Measurements from ENCODE around the gene CITED1. TPM values are rescaled to one million over a fixed set of nuclear protein-coding genes. Genes with fewer than 3 reads are reported as not detected.

The CITED1 gene
- total and polyA plus RNA-seq, 2 of the 13 experiments (the other 11 are each of a cell fraction or from before 2014, with no cell fraction given), result 0.09 TPM; not detected in 1

- no peaks in the 10 kb centered on the region for H3K36me3 ChIP-seq (replicated peaks in 1 of 2; ENCODE audit: control insufficient read depth in 1 of 2, insufficient read depth in 2 of 2, low read length in 2 of 2)
- peaks cover 0 to 7% of the 10 kb centered on the region in 2 experiments; a peak in 3 of 5 replicates for H3K27me3 ChIP-seq (ENCODE audit: control insufficient read depth in 1 of 2, insufficient read depth in 2 of 2, low read length in 2 of 2)
- no peak overlapping the region for H3K9ac ChIP-seq (ENCODE audit: insufficient read depth, low read depth, low read length)
- H3K4me2 ChIP-seq (ENCODE audit: low read depth, low read length), result no peak overlapping the region
- ChIA-PET POLR2A (no interaction called here), CTCF (ENCODE audit: low intra/inter-chr PET ratio, low total read pairs) (no interaction called here)
- no TSS peak for BruUV-seq (replicated peaks)
- H3K79me2 ChIP-seq (ENCODE audit: insufficient read depth, low read length), result no peaks in the 10 kb centered on the region
- H3K27ac ChIP-seq (ENCODE audit: extremely low read length, insufficient read depth, low read length), result no peak overlapping the region
- DNase-seq (ENCODE audit: low spot score) (no peak), FAIRE-seq (peak; percentile 4), ATAC-seq (no peak)
- no peak overlapping the region for H3K4me3 ChIP-seq (replicated peaks in 1 of 3; ENCODE audit: insufficient read depth in 1 of 3, low read depth in 2 of 3, low read length in 3 of 3)
- in situ Hi-C loops (cut with HindIII; ENCODE audit: extremely low pct_ligation_motif_present, low pct_unique_long_range_greater_than_20kb) (loop anchor here (25.0 kb wide), 1 partner anchor 415 kb away; the partner anchor contains the start of gene PHKA1), intact Hi-C loops (cut with micrococcal nuclease; ENCODE audit: unreplicated experiment) (no loop called here)
- H3K9me3 ChIP-seq (ENCODE audit: low read length), result no peaks in the 10 kb centered on the region
- TF ChIP-seq RCOR2 (CRISPR knock-in tag; IDR thresholded peaks at IDR 0.05) (no peak), ZNF18 (CRISPR knock-in tag; IDR thresholded peaks at IDR 0.05; ENCODE audit: insufficient replicate concordance) (no peak), SP1 (IDR thresholded peaks at IDR 0.05) (no peak), SP1 (CRISPR knock-in tag; IDR thresholded peaks at IDR 0.05) (no peak), NCOA2 (CRISPR knock-in tag; IDR thresholded peaks at IDR 0.05) (no peak)
- TF ChIP-seq, protein P1, sequence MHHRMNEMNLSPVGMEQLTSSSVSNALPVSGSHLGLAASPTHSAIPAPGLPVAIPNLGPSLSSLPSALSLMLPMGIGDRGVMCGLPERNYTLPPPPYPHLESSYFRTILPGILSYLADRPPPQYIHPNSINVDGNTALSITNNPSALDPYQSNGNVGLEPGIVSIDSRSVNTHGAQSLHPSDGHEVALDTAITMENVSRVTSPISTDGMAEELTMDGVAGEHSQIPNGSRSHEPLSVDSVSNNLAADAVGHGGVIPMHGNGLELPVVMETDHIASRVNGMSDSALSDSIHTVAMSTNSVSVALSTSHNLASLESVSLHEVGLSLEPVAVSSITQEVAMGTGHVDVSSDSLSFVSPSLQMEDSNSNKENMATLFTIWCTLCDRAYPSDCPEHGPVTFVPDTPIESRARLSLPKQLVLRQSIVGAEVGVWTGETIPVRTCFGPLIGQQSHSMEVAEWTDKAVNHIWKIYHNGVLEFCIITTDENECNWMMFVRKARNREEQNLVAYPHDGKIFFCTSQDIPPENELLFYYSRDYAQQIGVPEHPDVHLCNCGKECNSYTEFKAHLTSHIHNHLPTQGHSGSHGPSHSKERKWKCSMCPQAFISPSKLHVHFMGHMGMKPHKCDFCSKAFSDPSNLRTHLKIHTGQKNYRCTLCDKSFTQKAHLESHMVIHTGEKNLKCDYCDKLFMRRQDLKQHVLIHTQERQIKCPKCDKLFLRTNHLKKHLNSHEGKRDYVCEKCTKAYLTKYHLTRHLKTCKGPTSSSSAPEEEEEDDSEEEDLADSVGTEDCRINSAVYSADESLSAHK (CRISPR knock-in tag; IDR thresholded peaks at IDR 0.05; ENCODE audit: borderline replicate concordance), result no peak
- H4K20me1 ChIP-seq (ENCODE audit: insufficient read depth, low read length), result no peaks in the 10 kb centered on the region
- WGBS (ENCODE audit: low lambda C conversion rate), result 0% methylated on average over 1 of the region's 1 CpG
- H3K4me1 ChIP-seq (ENCODE audit: insufficient read depth, low read length), result no peaks in the 10 kb centered on the region
- H2AFZ ChIP-seq (ENCODE audit: low read length), result no peak overlapping the region
Measured at GRCh38 chrX:72296991-72297390, 8.7 kb downstream of the CITED1 start.
